Measurements from ENCODE around the gene RAB4A. TPM values are rescaled to one million over a fixed set of nuclear protein-coding genes. Genes with fewer than 3 reads are reported as not detected.

Gene RAB4A
- total and polyA plus RNA-seq, 9 of the 15 experiments (the other 6 are each of a cell fraction or from before 2014, with no cell fraction given) = 8.3 to 61.0 (median 26.7) TPM

GRCh38 chr1:229341774-229342655 lies 71.1 kb downstream of the RAB4A start (continued):
- peak; percentile 62 for TF ChIP-seq TAF1 (IDR thresholded peaks at IDR 0.05; ENCODE audit: control insufficient read depth, extremely low read depth, insufficient read depth, low read length, severe bottlenecking)
- TF ChIP-seq, protein P1, sequence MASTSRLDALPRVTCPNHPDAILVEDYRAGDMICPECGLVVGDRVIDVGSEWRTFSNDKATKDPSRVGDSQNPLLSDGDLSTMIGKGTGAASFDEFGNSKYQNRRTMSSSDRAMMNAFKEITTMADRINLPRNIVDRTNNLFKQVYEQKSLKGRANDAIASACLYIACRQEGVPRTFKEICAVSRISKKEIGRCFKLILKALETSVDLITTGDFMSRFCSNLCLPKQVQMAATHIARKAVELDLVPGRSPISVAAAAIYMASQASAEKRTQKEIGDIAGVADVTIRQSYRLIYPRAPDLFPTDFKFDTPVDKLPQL (IDR thresholded peaks at IDR 0.05; ENCODE audit: extremely low read depth, insufficient read length) = no peak
- no peak for TF ChIP-seq ELF1 (tag; IDR thresholded peaks at IDR 0.05)
- peak in 1 of 2 experiments; percentile 39; a peak in 1 of 4 replicates for TF ChIP-seq TEAD1 (CRISPR knock-in tag; IDR thresholded peaks at IDR 0.05)
- TF ChIP-seq ZNF57 (CRISPR knock-in tag; IDR thresholded peaks at IDR 0.05) = no peak
- TF ChIP-seq IRF1 (CRISPR knock-in tag; IDR thresholded peaks at IDR 0.05; ENCODE audit: borderline replicate concordance) = no peak
- TF ChIP-seq YBX1 (IDR thresholded peaks at IDR 0.05) = no peak
- TF ChIP-seq COPS2 (conservative IDR thresholded peaks at IDR 0.05) = no peak
- TF ChIP-seq, protein P2, sequence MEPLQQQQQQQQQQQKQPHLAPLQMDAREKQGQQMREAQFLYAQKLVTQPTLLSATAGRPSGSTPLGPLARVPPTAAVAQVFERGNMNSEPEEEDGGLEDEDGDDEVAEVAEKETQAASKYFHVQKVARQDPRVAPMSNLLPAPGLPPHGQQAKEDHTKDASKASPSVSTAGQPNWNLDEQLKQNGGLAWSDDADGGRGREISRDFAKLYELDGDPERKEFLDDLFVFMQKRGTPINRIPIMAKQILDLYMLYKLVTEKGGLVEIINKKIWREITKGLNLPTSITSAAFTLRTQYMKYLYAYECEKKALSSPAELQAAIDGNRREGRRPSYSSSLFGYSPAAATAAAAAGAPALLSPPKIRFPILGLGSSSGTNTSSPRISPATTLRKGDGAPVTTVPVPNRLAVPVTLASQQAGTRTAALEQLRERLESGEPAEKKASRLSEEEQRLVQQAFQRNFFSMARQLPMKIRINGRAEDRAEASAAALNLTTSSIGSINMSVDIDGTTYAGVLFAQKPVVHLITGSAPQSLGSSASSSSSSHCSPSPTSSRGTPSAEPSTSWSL (CRISPR knock-in tag; IDR thresholded peaks at IDR 0.05; ENCODE audit: borderline replicate concordance) = no peak
- no peak for TF ChIP-seq KLF10 (CRISPR knock-in tag; IDR thresholded peaks at IDR 0.05)
- TF ChIP-seq KAT7 (CRISPR knock-in tag; IDR thresholded peaks at IDR 0.05; ENCODE audit: borderline replicate concordance) = no peak
- TF ChIP-seq ZNF407 (IDR thresholded peaks at IDR 0.05; ENCODE audit: low read depth) = no peak
- no peak for TF ChIP-seq PHF21A (IDR thresholded peaks at IDR 0.05; ENCODE audit: borderline replicate concordance, low read depth)
- TF ChIP-seq KDM5B (IDR thresholded peaks at IDR 0.05; ENCODE audit: insufficient replicate concordance, low read depth, low read length) = peak; percentile 78
- no peak for TF ChIP-seq CCAR2 (IDR thresholded peaks at IDR 0.05; ENCODE audit: low read depth, low read length)
- no peak for TF ChIP-seq PRMT5 (CRISPR knock-in tag; IDR thresholded peaks at IDR 0.05)
